NCI-H1694 treated with DMSO at 0.1 percent for 48 hours (cell line): Measurements from ENCODE around the gene PCSK9.
"Not testable (repeated sequence)": the region's sequence is repeated elsewhere in the genome, so short reads cannot be mapped to it uniquely, and the experiment has no call there.

Experiments used
- DNase-seq: peaks from one replicate; lab custom pipeline; 2025; lab: John Stamatoyannopoulos, UW

PCSK9 gene

DNA sequence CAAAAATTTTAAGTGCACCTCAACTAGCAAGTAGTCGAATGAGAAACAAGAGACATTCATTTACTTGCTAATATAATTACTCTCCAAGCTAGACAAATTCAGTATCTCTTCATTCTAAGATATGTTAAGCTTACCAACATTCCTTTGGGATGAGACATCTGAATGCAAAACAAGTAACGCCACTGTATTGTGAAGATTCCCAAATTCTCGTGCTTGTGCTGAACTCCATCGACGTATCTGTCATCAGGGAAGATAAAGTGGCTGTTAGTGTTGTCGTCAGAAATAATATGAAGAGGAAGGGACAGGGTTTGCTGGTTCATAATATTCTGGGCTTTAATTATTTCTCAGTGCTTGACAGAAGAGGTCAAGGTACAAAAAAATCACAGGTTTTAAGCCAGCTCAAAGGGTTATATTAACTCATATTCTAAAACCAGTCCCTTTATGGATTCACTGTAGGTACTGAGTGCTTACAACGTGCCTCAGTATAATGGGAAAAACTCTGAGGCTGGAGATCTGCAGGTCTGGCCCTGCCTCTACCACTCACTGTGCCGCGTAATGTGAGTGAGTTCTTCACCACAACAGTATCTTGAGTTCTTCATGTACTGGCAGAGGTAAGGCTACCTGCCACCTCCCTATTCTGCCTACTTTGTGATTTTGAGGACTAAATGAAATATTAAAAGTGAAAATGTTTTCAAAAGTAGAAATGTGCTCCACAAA is 42.0 kb downstream of the PCSK9 start:
- no peak for DNase-seq

GRCh38 chr1:55081905-55082296 is 42.6 kb downstream of the PCSK9 start:
- no peak for DNase-seq

GRCh38 chr1:55084257-55084656 is 44.9 kb downstream of the PCSK9 start:
- no peak for DNase-seq

DNA sequence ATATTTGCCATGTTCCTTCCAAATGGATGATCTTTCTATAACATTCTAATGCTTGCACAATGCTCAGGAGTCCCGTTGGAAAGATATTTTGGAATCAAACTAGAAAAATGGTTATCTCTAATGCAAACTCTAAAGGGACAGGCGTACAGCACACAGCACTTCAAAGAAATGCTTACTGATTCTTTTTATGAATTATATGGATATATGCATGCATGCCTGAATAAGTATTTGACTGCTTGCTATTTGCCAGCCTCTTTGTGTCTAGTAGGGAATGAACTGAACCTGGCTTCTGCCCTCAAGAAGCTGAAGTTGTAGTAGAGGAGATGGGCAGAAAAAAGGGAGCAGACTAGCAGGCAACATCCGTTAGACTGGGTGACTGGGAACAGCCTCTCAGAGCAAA is 48.1 kb downstream of the PCSK9 start:
- no peak for DNase-seq

GRCh38 chr1:55088413-55088812 is 49.1 kb downstream of the PCSK9 start:
- no peak for DNase-seq

GRCh38 chr1:55089683-55090082 is 50.3 kb downstream of the PCSK9 start:
- DNase-seq, result no peak

DNA sequence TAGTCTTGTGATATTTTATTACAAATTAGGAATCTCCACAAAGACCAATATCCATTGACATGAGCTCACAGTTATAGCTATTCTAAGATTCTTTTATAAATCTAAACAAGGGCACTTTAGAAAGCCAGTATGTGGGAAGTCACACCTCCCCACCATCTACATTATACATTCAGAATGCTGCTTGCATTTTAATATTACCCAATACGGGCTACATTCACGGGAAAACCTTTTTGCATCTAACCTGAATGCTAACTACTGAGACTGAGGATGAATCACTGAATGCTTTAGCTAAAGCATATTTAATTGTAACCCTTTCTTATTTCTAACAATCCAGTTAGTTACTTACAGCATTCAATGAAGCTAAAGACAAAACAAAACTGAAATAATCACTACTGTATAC is 53.1 kb downstream of the PCSK9 start:
- DNase-seq, result no peak

- DNase-seq, result no peak
These were observed 55.7 kb downstream of the PCSK9 start for GRCh38 chr1:55095095-55095494.

GRCh38 chr1:55103891-55104290 is 64.5 kb downstream of the PCSK9 start:
- DNase-seq, result no peak

GRCh38 chr1:55107101-55107500 is 67.8 kb downstream of the PCSK9 start:
- DNase-seq, result no peak

GRCh38 chr1:55109005-55109404 is 69.7 kb downstream of the PCSK9 start:
- DNase-seq, result not testable (repeated sequence)
